Thyroid gland (tissue), 4 donors: Measurements from ENCODE around the gene CTNNA2. TPM values are rescaled to one million over a fixed set of nuclear protein-coding genes. Genes with fewer than 3 reads are reported as not detected.
A peak's percentile ranks its signal among the peaks of the same experiment; 100 is the strongest.

Source experiments
- DNase-seq, 2 donors: peaks; one replicate each; pipeline ENCODE4 v3.0.0-alpha.2; 2019
- H3K27ac ChIP-seq, 3 donors: fragments of 200-600 bp; sonication (generic); 1 replicate in 2 of 3; 2 replicates in 1 of 3; pipeline ENCODE4 v1.5.1; 2016 to 2019; ENCODE audit warnings: mild to moderate bottlenecking in 1 of 3, moderate library complexity in 1 of 3
- H3K27me3 ChIP-seq: fragments of 200-600 bp; sonication (generic); one replicate; pipeline ENCODE4 v1.5.1; 2019
- H3K36me3 ChIP-seq, 2 donors: fragments of 200-600 bp; sonication (generic); one replicate each; pipeline ENCODE4 v1.5.1; 2016 to 2019
- H3K4me1 ChIP-seq, 2 donors: fragments of 200-600 bp; sonication (generic); one replicate each; pipeline ENCODE4 v1.5.1; 2017 to 2019
- H3K4me3 ChIP-seq, 3 donors: fragments of 200-600 bp; sonication (generic); replicated peaks in 1 of 3; 1 replicate in 2 of 3; 2 replicates in 1 of 3; pipeline ENCODE4 v1.5.1; 2016; ENCODE audit warnings: mild to moderate bottlenecking in 1 of 3
- H3K9me3 ChIP-seq: fragments of 200-600 bp; sonication (generic); one replicate; pipeline ENCODE4 v1.5.1; 2017
- CTCF ChIP-seq, 6 experiments: fragments of 200-600 bp in 3 of 6; fragments of 450-650 bp in 3 of 6; sonication (generic) in 3 of 6; IDR thresholded peaks; one replicate each; pipeline ENCODE4 v1.5.1; 2016 to 2019; ENCODE audit warnings: antibody characterized with exemption in 6 of 6, mild to moderate bottlenecking in 2 of 6, inconsistent platforms in 1 of 6, moderate library complexity in 1 of 6
- POLR2A ChIP-seq, 2 donors: fragments of 450-650 bp; IDR thresholded peaks; one replicate each; pipeline ENCODE4 v1.6.1; 2017; ENCODE audit warnings: antibody characterized with exemption in 2 of 2, mild to moderate bottlenecking in 2 of 2, moderate library complexity in 1 of 2
- WGBS, 2 donors: methylation state at CpG; one replicate each; pipeline ENCODE4 v1.1.5; 2017; 5-methylcytosine and 5-hydroxymethylcytosine counted together
- intact Hi-C: fragments of 100-400 bp; cut with DNase I; formaldehyde crosslinking; loops from one replicate; pipeline ENCODE4 v1.15.1; 2023
- total RNA-seq, 4 donors: library from RNA; depleted of rRNA; stranded (reverse); fragments of >200 nt; gene quantifications; one replicate each; pipeline ENCODE4 v1.2.3, GENCODE V29; 2016

CTNNA2 gene
- total RNA-seq, 4 donors from 2014 or later, result 0.13 to 0.44 (median 0.22) TPM; not detected in 1

- TF ChIP-seq POLR2A (IDR thresholded peaks at IDR 0.05), result no peak
- no peak for TF ChIP-seq CTCF (IDR thresholded peaks at IDR 0.05)
- H3K4me3 ChIP-seq, result no peak overlapping the region
- no peaks in the 10 kb centered on the region for H3K4me1 ChIP-seq
- DNase-seq, result no peak
- no peaks in the 10 kb centered on the region for H3K36me3 ChIP-seq
- 55 to 59% methylated on average over 4 of the region's 4 CpGs for WGBS, 2 donors
- no peaks in the 10 kb centered on the region for H3K9me3 ChIP-seq
- no peaks in the 10 kb centered on the region for H3K27me3 ChIP-seq
- no peak overlapping the region for H3K27ac ChIP-seq
- intact Hi-C loops, result no loop called here
These were observed 1047.5 kb downstream of the CTNNA2 start for GRCh38 chr2:80560326-80560725.

DNA sequence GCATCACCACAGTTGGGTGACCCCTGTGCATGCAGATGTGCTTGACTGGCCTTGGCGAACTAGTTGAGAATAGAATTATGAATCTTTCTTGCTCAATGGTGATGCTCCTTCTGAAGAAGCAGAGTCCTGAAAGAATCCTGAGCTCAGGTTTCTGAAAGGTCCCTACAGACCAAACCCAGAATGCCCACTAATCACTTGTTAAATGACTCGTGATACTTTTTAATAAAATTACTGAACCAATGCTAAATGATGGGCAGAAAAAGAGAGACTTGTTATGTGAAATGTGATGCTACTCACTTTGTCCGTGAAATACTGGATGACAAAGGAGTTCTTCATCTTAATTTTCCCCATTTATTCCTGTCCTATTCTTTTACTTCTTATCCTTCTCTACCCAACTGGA is 1055.2 kb downstream of the CTNNA2 start:
- Histone ChIP-seq H3K4me1 (peaks cover 0 to under 1% of the 10 kb centered on the region in 2 donors), H3K9me3 (no peaks in the 10 kb centered on the region), H3K27ac (no peak overlapping the region), H3K36me3 (no peaks in the 10 kb centered on the region), H3K27me3 (no peaks in the 10 kb centered on the region), H3K4me3 (no peak overlapping the region)
- 88 to 92% methylated on average over 3 of the region's 3 CpGs for WGBS, 2 donors
- no peak for DNase-seq
- TF ChIP-seq CTCF (IDR thresholded peaks at IDR 0.05) (no peak), POLR2A (IDR thresholded peaks at IDR 0.05) (no peak)
- intact Hi-C loops, result no loop called here

DNA sequence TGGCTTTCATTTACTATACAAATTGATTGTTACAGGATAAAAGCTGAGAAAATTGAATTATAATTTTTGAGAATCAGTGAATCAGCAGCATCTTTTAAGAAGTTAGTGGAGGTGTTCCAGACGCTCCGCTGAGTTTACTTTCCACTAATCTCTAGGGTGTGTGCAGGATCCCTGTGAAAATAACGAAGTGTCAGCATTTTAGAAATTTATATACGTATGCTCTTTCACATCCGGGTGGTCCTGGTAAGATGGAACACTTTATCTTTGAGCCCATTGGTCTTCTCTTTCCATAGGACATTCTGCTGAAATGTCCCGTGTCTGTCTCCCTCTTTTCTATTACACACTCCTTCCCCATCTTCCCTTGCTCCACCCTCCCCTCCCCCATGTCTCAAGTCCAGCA is 1060.3 kb downstream of the CTNNA2 start:
- DNase-seq, result no peak
- peak overlapping the region in 1 of 3 donors; percentile 22 for H3K27ac ChIP-seq
- no peak for TF ChIP-seq CTCF (IDR thresholded peaks at IDR 0.05)
- TF ChIP-seq POLR2A (IDR thresholded peaks at IDR 0.05), result no peak
- H3K4me1 ChIP-seq, result peaks cover 0 to 7% of the 10 kb centered on the region in 2 donors
- intact Hi-C loops, result no loop called here
- no peaks in the 10 kb centered on the region for H3K27me3 ChIP-seq
- H3K36me3 ChIP-seq, result no peaks in the 10 kb centered on the region
- no peaks in the 10 kb centered on the region for H3K9me3 ChIP-seq
- 77 to 80% methylated on average over 6 of the region's 6 CpGs for WGBS, 2 donors
- no peak overlapping the region for H3K4me3 ChIP-seq

- H3K4me1 ChIP-seq, result peaks cover 0 to 7% of the 10 kb centered on the region in 2 donors
- TF ChIP-seq CTCF (IDR thresholded peaks at IDR 0.05), result no peak
- TF ChIP-seq POLR2A (IDR thresholded peaks at IDR 0.05), result no peak
- no peak overlapping the region for H3K4me3 ChIP-seq
- WGBS, 2 donors, result 41 to 47% methylated on average over 10 of the region's 10 CpGs
- peak; percentile 83 for DNase-seq
- H3K36me3 ChIP-seq, result no peaks in the 10 kb centered on the region
- no peaks in the 10 kb centered on the region for H3K9me3 ChIP-seq
- H3K27ac ChIP-seq, result peak overlapping the region in 2 of 3 donors; percentile 41 to 48
- intact Hi-C loops, result no loop called here
- no peaks in the 10 kb centered on the region for H3K27me3 ChIP-seq
These were observed 1061.1 kb downstream of the CTNNA2 start for GRCh38 chr2:80573950-80574349.

DNA sequence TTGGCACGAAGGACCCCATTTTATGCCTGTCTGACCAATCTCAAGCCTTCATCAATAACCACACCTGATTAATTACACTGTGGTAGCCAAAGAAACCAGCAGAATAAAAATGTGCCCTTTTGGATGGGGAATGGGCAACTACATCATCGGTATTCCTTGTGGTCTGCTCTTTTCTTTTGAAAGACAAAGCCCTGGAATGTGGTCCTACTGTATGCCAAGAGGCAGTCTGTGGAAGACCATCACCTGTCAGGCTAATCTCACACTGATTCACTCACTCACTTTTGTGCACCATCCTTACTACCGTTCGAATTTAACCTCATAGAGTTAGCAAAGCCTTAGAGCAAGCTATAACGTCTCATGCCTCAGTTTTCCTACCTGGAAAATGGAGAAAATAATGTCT is 1066.9 kb downstream of the CTNNA2 start:
- H3K27me3 ChIP-seq, result no peaks in the 10 kb centered on the region
- H3K4me3 ChIP-seq, result no peak overlapping the region
- H3K36me3 ChIP-seq, result no peaks in the 10 kb centered on the region
- H3K27ac ChIP-seq, result no peak overlapping the region
- no peak for DNase-seq
- WGBS, 2 donors, result 86 to 87% methylated on average over 5 of the region's 5 CpGs
- no peaks in the 10 kb centered on the region for H3K4me1 ChIP-seq
- no peaks in the 10 kb centered on the region for H3K9me3 ChIP-seq
- intact Hi-C loops, result no loop called here
- TF ChIP-seq CTCF (IDR thresholded peaks at IDR 0.05) (no peak), POLR2A (IDR thresholded peaks at IDR 0.05) (no peak)
